Heart left ventricle (tissue), 16 donors: Measurements from ENCODE around the gene HEMK1. TPM values are rescaled to one million over a fixed set of nuclear protein-coding genes. Genes with fewer than 3 reads are reported as not detected.

Source experiments
- ATAC-seq, 4 donors: fragments of 200-7000 bp; cut with Tn5 transposase; one replicate each; pipeline ENCODE4 v1.9.1; 2020 to 2022; ENCODE audit warnings: moderate library complexity in 4 of 4, mild to moderate bottlenecking in 3 of 4, moderate number of reproducible peaks in 1 of 4
- DNase-seq, 5 donors: peaks; one replicate each; pipeline ENCODE4 v3.0.0-alpha.2; 2020
- H3K27ac ChIP-seq, 12 donors: fragments of 200-600 bp; sonication (generic) in 4 of 12; one replicate each; pipeline versions ENCODE4 v1.5.0 to v1.8.0; 2016 to 2022; ENCODE audit warnings: mild to moderate bottlenecking in 2 of 12
- H3K27me3 ChIP-seq, 9 donors: fragments of 200-600 bp; sonication (generic) in 2 of 9; one replicate each; pipeline versions ENCODE4 v1.5.1 to v1.8.0; 2016 to 2022; ENCODE audit warnings: mild to moderate bottlenecking in 3 of 9
- H3K36me3 ChIP-seq, 9 donors: fragments of 200-600 bp; sonication (generic) in 2 of 9; one replicate each; pipeline versions ENCODE4 v1.5.0 to v1.8.0; 2018 to 2022; ENCODE audit warnings: mild to moderate bottlenecking in 2 of 9
- H3K4me1 ChIP-seq, 12 donors: fragments of 200-600 bp; sonication (generic) in 4 of 12; one replicate each; pipeline versions ENCODE4 v1.5.0 to v1.8.0; 2016 to 2022; ENCODE audit warnings: mild to moderate bottlenecking in 3 of 12
- H3K4me3 ChIP-seq, 12 donors: fragments of 200-600 bp; sonication (generic) in 4 of 12; one replicate each; pipeline versions ENCODE4 v1.5.0 to v1.8.0; 2017 to 2022; ENCODE audit warnings: mild to moderate bottlenecking in 9 of 12, moderate library complexity in 4 of 12
- H3K9me3 ChIP-seq, 12 donors: fragments of 200-600 bp; sonication (generic) in 4 of 12; one replicate each; pipeline versions ENCODE4 v1.5.0 to v1.8.0; 2016 to 2022; ENCODE audit warnings: mild to moderate bottlenecking in 1 of 12
- CTCF ChIP-seq, 12 donors: fragments of 200-600 bp; sonication (generic) in 4 of 12; IDR thresholded peaks; one replicate each; pipeline versions ENCODE4 v1.5.0 to v1.8.0; 2018 to 2022; ENCODE audit warnings: antibody characterized with exemption in 12 of 12, mild to moderate bottlenecking in 5 of 12
- POLR2A ChIP-seq, 2 donors: fragments of 450-650 bp; IDR thresholded peaks; one replicate each; pipeline ENCODE4 v1.6.1; 2017; ENCODE audit warnings: antibody characterized with exemption in 2 of 2, mild to moderate bottlenecking in 2 of 2, moderate library complexity in 2 of 2
- WGBS, 4 donors: extraction: QIAGEN DNeasy Blood & Tissue Kit in 2 of 4; methylation state at CpG; one replicate each; pipeline versions ENCODE4 v1.1.5 to v1.1.7; 2013 to 2018; 5-methylcytosine and 5-hydroxymethylcytosine counted together
- intact Hi-C, 10 donors: fragments of 100-400 bp; cut with DNase I; formaldehyde crosslinking; loops; one replicate each; pipeline versions ENCODE4 v1.11.1 to v1.14.2; 2022
- polyA plus RNA-seq, 2 donors: library from polyadenylated mRNA; stranded (reverse); fragments of 200-250 nt; gene quantifications; one replicate each; pipeline ENCODE4 v1.2.3, GENCODE V29; 2013
- total RNA-seq, 9 donors: library from RNA; depleted of rRNA in 2 of 9; stranded (reverse); fragments of >200 nt in 2 of 9; fragmentation: NEBNext Ultra II Directional in 3 of 9; extraction: Animal tissue kit (Norgen Biotek cat#: 25700) in 3 of 9; gene quantifications; one replicate each; pipeline versions ENCODE4 v1.1.0 to v1.2.4, GENCODE V29; 2016 to 2023
- donor health status: ischemic (EF 13 %, LVEDD 7.1; RV severe dilation, severe dysfunction).
- donor health status: healthy with polysubstance abuse.
- donor health status: DM: no; HTN: yes; CAD: no.
- donor health status: DM: no; HTN: no; CAD: no.
- donor health status: ischemic (EF 25% LVEDD 6.9; RV normal size, moderate dysfunction).
- donor health status: ischemic (EF 25% LVEDD 5.7; RV mildly dilated, moderate dysfunction).
- donor health status: healthy.
- donor health status: DM: yes; HTN: yes; CAD: no.
- donor health status: ischemic (EF 35%, LVEDD 5.7; RV mildly dilated, moderate dysfunction).
- donor health status: nonischemic (EF 11% LVEDD 7.7; RV severe dilation, severe dysfunction).
- donor health status: DM: yes; HTN: yes; CAD: no.
- donor health status: PGD.
- donor health status: ischemic (EF 29% LVEDD 5.4; RV normal size, mild dysfunction).
- donor health status: nonischemic (EF 23%, LVEDD 6.1; RV moderate dilation, normal function).

HEMK1 gene
- total and polyA plus RNA-seq, 11 donors: 7.8 to 19.7 (median 13.8) TPM

- WGBS, 4 donors: 7 to 42% (median 34%) methylated on average over 1 to 5 of the region's 5 CpGs
- no peaks in the 10 kb centered on the region for H3K27me3 ChIP-seq
- ATAC-seq: peak; percentile 25 to 59 (median 43)
- no peak for TF ChIP-seq CTCF (IDR thresholded peaks at IDR 0.05)
- TF ChIP-seq POLR2A (IDR thresholded peaks at IDR 0.05): no peak
- H3K27ac ChIP-seq: peak overlapping the region in 10 of 12 donors; percentile 33 to 96 (median 66)
- intact Hi-C loops: no loop called here
- no peaks in the 10 kb centered on the region for H3K36me3 ChIP-seq
- peaks cover 5 to 74% (median 28%) of the 10 kb centered on the region in 12 donors for H3K4me1 ChIP-seq
- no peaks in the 10 kb centered on the region for H3K9me3 ChIP-seq
- H3K4me3 ChIP-seq: no peak overlapping the region
- DNase-seq: peak in 2 of 5 donors; percentile 29 to 57
Measured at GRCh38 chr3:50592568-50592967, 23.2 kb downstream of the HEMK1 start.

GRCh38 chr3:50594253-50594785 is 25.0 kb downstream of the HEMK1 start:
- ATAC-seq: no peak
- no peaks in the 10 kb centered on the region for H3K27me3 ChIP-seq
- 21 to 43% (median 38%) methylated on average over 2 of the region's 2 CpGs for WGBS, 4 donors
- no peaks in the 10 kb centered on the region for H3K36me3 ChIP-seq
- no peak for DNase-seq
- TF ChIP-seq POLR2A (IDR thresholded peaks at IDR 0.05) (no peak), CTCF (IDR thresholded peaks at IDR 0.05) (no peak)
- H3K4me1 ChIP-seq: peaks cover 5 to 63% (median 26%) of the 10 kb centered on the region in 12 donors
- H3K27ac ChIP-seq: no peak overlapping the region
- no peaks in the 10 kb centered on the region for H3K9me3 ChIP-seq
- no peak overlapping the region for H3K4me3 ChIP-seq
- intact Hi-C loops: no loop called here

GRCh38 chr3:50599115-50599715 is 29.9 kb downstream of the HEMK1 start:
- no peak for DNase-seq
- ATAC-seq: no peak
- WGBS, 4 donors: 73 to 94% (median 80%) methylated on average over 6 of the region's 6 CpGs
- H3K9me3 ChIP-seq: no peaks in the 10 kb centered on the region
- H3K27me3 ChIP-seq: no peaks in the 10 kb centered on the region
- peak overlapping the region; percentile 93 to 100 (median 98) for H3K27ac ChIP-seq
- no peak for TF ChIP-seq POLR2A (IDR thresholded peaks at IDR 0.05)
- no peak for TF ChIP-seq CTCF (IDR thresholded peaks at IDR 0.05)
- peaks cover 0 to 5% (median 0%) of the 10 kb centered on the region in 9 donors for H3K36me3 ChIP-seq
- H3K4me1 ChIP-seq: peaks cover 15 to 63% (median 48%) of the 10 kb centered on the region in 12 donors
- no peak overlapping the region for H3K4me3 ChIP-seq
- intact Hi-C loops: no loop called here

GRCh38 chr3:50599716-50600118 is 30.4 kb downstream of the HEMK1 start:
- TF ChIP-seq CTCF (IDR thresholded peaks at IDR 0.05) (no peak), POLR2A (IDR thresholded peaks at IDR 0.05) (no peak)
- peak in 2 of 5 donors; percentile 25 to 51 for DNase-seq
- Histone ChIP-seq H3K4me3 (no peak overlapping the region), H3K36me3 (peaks cover 0 to 10% (median 3%) of the 10 kb centered on the region in 9 donors), H3K9me3 (no peaks in the 10 kb centered on the region), H3K4me1 (peaks cover 15 to 65% (median 53%) of the 10 kb centered on the region in 12 donors), H3K27ac (peak overlapping the region; percentile 93 to 100 (median 98)), H3K27me3 (no peaks in the 10 kb centered on the region)
- no peak for ATAC-seq
- intact Hi-C loops: loop anchor here in 1 of 10 donors (2.0 kb wide), 1 partner anchor 13 kb away; no protein-coding TSS in a partner anchor
- 78 to 90% (median 85%) methylated on average over 1 of the region's 1 CpG for WGBS, 4 donors
